BLaER1 (cell line): ENCODE measurements around the gene TIAM2.

Experiments used
- H3K27ac ChIP-seq: shearing (Covaris generic); formaldehyde crosslinking; 2 replicates; pipeline ENCODE4 v1.8.1; 2022
- H3K27me3 ChIP-seq: shearing (Covaris generic); formaldehyde crosslinking; 2 replicates; pipeline ENCODE4 v1.8.1; 2022
- H3K36me3 ChIP-seq: shearing (Covaris generic); formaldehyde crosslinking; 2 replicates; pipeline ENCODE4 v1.8.1; 2022
- H3K4me1 ChIP-seq: shearing (Covaris generic); formaldehyde crosslinking; 2 replicates; pipeline ENCODE4 v1.8.1; 2022
- H3K4me2 ChIP-seq: shearing (Covaris generic); formaldehyde crosslinking; 2 replicates; pipeline ENCODE4 v1.8.1; 2022
- H3K4me3 ChIP-seq: shearing (Covaris generic); formaldehyde crosslinking; 2 replicates; pipeline ENCODE4 v1.8.1; 2022
- H3K9ac ChIP-seq: shearing (Covaris generic); formaldehyde crosslinking; 2 replicates; pipeline ENCODE4 v1.8.1; 2022
- H3K9me3 ChIP-seq: shearing (Covaris generic); formaldehyde crosslinking; 2 replicates; pipeline ENCODE4 v1.8.1; 2022
- H4K20me1 ChIP-seq: shearing (Covaris generic); formaldehyde crosslinking; 2 replicates; pipeline ENCODE4 v1.8.1; 2022
- Cebpa-rat ChIP-seq: shearing (Covaris generic); IDR thresholded peaks from 2 replicates; pipeline ENCODE4 v1.8.1; 2022

The TIAM2 gene

GRCh38 chr6:155054491-155055250 lies 59.6 kb downstream of the TIAM2 start:
- no peaks in the 10 kb centered on the region for H3K27me3 ChIP-seq
- H3K9ac ChIP-seq, result no peak overlapping the region
- peaks cover 6% of the 10 kb centered on the region for H3K4me1 ChIP-seq
- no peaks in the 10 kb centered on the region for H4K20me1 ChIP-seq
- no peak overlapping the region for H3K27ac ChIP-seq
- H3K36me3 ChIP-seq, result no peaks in the 10 kb centered on the region
- H3K4me3 ChIP-seq, result no peak overlapping the region
- TF ChIP-seq Cebpa-rat, result no peak
- H3K9me3 ChIP-seq, result no peaks in the 10 kb centered on the region
- H3K4me2 ChIP-seq, result no peak overlapping the region

- TF ChIP-seq Cebpa-rat, result no peak
- Histone ChIP-seq H4K20me1 (no peaks in the 10 kb centered on the region), H3K4me3 (no peak overlapping the region), H3K4me1 (no peaks in the 10 kb centered on the region), H3K4me2 (no peak overlapping the region), H3K27me3 (no peaks in the 10 kb centered on the region), H3K9me3 (peaks cover 2% of the 10 kb centered on the region; the same call in 1 of the 2 replicates), H3K27ac (no peak overlapping the region), H3K9ac (no peak overlapping the region), H3K36me3 (no peaks in the 10 kb centered on the region)
Observed at GRCh38 chr6:155055729-155056128, 60.6 kb downstream of the TIAM2 start.

- Histone ChIP-seq H3K27me3 (no peaks in the 10 kb centered on the region), H3K4me2 (no peak overlapping the region), H4K20me1 (no peaks in the 10 kb centered on the region), H3K4me3 (no peak overlapping the region), H3K27ac (no peak overlapping the region), H3K9ac (no peak overlapping the region), H3K36me3 (no peaks in the 10 kb centered on the region), H3K9me3 (peaks cover 5% of the 10 kb centered on the region; the same call in 1 of the 2 replicates), H3K4me1 (no peaks in the 10 kb centered on the region)
- TF ChIP-seq Cebpa-rat, result no peak
Observed at GRCh38 chr6:155056756-155057155, 61.6 kb downstream of the TIAM2 start.

- TF ChIP-seq Cebpa-rat, result no peak
- Histone ChIP-seq H3K4me1 (peaks cover 11% of the 10 kb centered on the region), H3K27me3 (no peaks in the 10 kb centered on the region), H3K4me3 (no peak overlapping the region), H3K9ac (no peak overlapping the region), H3K36me3 (no peaks in the 10 kb centered on the region), H3K9me3 (peaks cover 5% of the 10 kb centered on the region; the same call in 1 of the 2 replicates), H4K20me1 (no peaks in the 10 kb centered on the region), H3K4me2 (no peak overlapping the region), H3K27ac (no peak overlapping the region)
Observed at GRCh38 chr6:155061381-155061780, 66.3 kb downstream of the TIAM2 start.

- H3K9ac ChIP-seq, result no peak overlapping the region
- H4K20me1 ChIP-seq, result no peaks in the 10 kb centered on the region
- peaks cover 5% of the 10 kb centered on the region; the same call in 1 of the 2 replicates for H3K9me3 ChIP-seq
- no peak overlapping the region for H3K4me3 ChIP-seq
- H3K27me3 ChIP-seq, result no peaks in the 10 kb centered on the region
- H3K27ac ChIP-seq, result no peak overlapping the region
- TF ChIP-seq Cebpa-rat, result no peak
- no peaks in the 10 kb centered on the region for H3K36me3 ChIP-seq
- peaks cover 11% of the 10 kb centered on the region for H3K4me1 ChIP-seq
- no peak overlapping the region for H3K4me2 ChIP-seq
Observed at GRCh38 chr6:155062866-155063341, 67.8 kb downstream of the TIAM2 start.

GRCh38 chr6:155064303-155064702 lies 69.2 kb downstream of the TIAM2 start:
- TF ChIP-seq Cebpa-rat, result no peak
- Histone ChIP-seq H3K4me3 (no peak overlapping the region), H3K36me3 (no peaks in the 10 kb centered on the region), H3K4me1 (peaks cover 22% of the 10 kb centered on the region), H4K20me1 (no peaks in the 10 kb centered on the region), H3K4me2 (no peak overlapping the region), H3K27ac (no peak overlapping the region), H3K9ac (no peak overlapping the region), H3K27me3 (no peaks in the 10 kb centered on the region), H3K9me3 (peaks cover 5% of the 10 kb centered on the region; the same call in 1 of the 2 replicates)

- no peak for TF ChIP-seq Cebpa-rat
- Histone ChIP-seq H3K27ac (no peak overlapping the region), H3K4me3 (no peak overlapping the region), H3K27me3 (no peaks in the 10 kb centered on the region), H4K20me1 (no peaks in the 10 kb centered on the region), H3K9me3 (no peaks in the 10 kb centered on the region), H3K4me2 (no peak overlapping the region), H3K9ac (no peak overlapping the region), H3K36me3 (no peaks in the 10 kb centered on the region), H3K4me1 (peaks cover 22% of the 10 kb centered on the region)
Observed at GRCh38 chr6:155066361-155066760, 71.2 kb downstream of the TIAM2 start.

GRCh38 chr6:155066921-155067680 lies 72.0 kb downstream of the TIAM2 start:
- Histone ChIP-seq H3K27me3 (no peaks in the 10 kb centered on the region), H4K20me1 (no peaks in the 10 kb centered on the region), H3K36me3 (no peaks in the 10 kb centered on the region), H3K9me3 (no peaks in the 10 kb centered on the region), H3K4me1 (peaks cover 22% of the 10 kb centered on the region), H3K4me2 (no peak overlapping the region), H3K9ac (no peak overlapping the region), H3K27ac (no peak overlapping the region), H3K4me3 (no peak overlapping the region)
- TF ChIP-seq Cebpa-rat, result no peak

GRCh38 chr6:155067956-155068615 lies 73.0 kb downstream of the TIAM2 start:
- Histone ChIP-seq H3K27me3 (no peaks in the 10 kb centered on the region), H3K4me1 (peaks cover 22% of the 10 kb centered on the region), H3K9ac (no peak overlapping the region), H3K27ac (no peak overlapping the region), H3K9me3 (no peaks in the 10 kb centered on the region), H3K36me3 (no peaks in the 10 kb centered on the region), H4K20me1 (no peaks in the 10 kb centered on the region), H3K4me3 (no peak overlapping the region), H3K4me2 (no peak overlapping the region)
- no peak for TF ChIP-seq Cebpa-rat
